ENCODE data around the gene PLEKHM3.

PLEKHM3 gene

DNA sequence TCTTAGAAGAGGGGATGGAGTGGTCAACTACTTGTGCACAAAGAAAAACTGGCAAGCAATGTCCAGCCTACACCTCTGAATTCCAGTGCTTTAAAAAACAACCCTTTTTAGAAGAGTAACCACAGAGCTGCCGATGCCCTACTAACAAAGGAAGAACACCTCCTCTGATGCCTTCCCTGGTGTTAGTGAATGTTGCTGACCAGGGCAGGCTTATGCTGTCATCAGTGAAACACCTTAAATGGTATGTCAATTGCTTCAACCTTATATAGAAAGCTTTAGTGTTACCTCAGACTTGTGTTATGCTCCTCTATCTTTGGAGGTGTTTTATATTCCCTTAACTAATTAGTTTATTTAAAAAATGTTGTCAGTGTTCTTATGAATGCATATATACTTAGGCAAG, 175.9 kb downstream of the PLEKHM3 start:
- DNase-seq, result no peak

DNA sequence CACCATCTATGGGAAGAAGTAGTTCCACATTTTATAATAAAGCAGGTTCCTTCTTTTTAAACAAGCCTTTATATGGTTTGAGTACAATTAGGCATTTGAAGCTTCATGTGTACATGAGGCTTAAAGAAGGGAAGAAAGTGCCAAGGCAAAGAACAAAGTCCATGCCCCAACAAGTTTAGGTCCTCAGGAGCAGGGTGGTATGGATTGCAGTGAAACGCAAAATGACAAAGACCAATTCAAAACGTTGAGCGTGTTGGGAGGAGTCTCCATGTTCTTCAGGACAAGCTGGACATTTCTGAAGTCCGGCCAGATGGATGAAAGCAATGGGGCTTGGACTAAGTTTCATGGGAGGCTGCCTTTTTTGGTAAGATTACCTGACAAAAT, 176.8 kb downstream of the PLEKHM3 start:
- DNase-seq, result no peak

DNA sequence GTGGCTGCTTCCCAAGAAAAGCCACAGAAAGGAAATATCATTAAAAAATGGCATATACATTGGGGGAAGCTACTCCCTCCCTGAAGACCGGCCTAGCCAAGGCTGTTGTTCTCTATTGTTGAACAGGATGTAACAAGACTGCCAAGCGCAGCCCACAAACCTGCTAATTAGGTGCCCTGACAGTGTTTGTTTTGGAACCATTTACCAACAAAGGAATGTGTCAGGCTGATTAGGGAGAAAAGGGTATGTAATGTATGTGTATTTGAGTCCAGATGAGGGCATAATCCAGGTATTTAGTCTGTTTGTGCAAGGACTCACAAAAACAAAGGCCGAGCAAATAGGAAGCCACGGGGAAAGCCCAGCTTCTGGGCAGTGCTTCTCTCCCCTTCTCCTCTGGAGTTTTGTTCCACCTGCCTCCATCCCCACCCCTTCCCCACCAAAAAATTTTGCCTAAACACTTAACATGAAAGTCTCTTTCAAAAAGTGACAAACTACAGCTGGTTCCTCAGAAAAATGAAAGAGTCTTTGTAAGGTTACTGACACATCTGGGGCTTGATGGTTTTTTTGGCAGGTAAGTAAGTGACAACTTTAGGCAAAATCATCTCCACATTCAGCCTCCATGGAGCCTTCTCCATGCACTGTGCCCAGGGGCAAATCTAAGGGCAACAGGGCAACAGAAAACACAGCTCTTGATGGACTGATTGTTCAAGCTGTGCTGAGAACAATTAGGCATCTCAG, 177.4 kb downstream of the PLEKHM3 start:
- peak; percentile 57 for DNase-seq

DNA sequence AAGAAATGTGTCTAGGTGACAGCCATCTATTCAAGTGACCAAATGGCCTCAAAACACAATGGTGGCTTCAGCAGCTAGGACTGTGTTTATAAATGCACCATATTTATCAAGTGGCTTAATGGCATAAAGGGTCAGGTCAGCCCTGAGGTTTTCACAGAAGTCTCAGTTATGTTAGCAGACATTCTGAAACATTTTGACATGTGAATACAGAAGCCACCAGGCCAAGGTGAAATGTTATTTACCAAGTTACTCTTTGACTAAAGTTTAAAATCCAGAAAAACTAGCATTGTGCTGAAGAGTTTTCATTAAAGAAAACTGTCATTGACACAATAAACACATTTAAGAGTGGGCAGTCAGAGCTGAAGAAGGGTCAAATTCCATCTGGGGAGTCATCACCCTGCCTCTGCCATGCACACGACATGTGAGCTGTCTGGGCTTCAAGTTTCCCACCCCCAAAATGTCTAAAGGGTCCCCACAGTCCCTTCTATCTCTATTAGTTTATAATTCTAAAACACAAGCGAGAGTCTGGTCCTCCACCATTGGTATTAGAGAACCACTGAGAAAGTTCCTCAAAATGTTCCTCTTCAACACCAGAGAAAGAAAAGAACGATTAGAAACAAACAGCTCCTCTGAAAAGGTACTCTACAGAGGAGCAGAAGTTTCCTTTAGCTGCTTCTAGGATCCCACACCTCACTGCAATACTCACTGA, 178.1 kb downstream of the PLEKHM3 start:
- DNase-seq, result no peak

DNA sequence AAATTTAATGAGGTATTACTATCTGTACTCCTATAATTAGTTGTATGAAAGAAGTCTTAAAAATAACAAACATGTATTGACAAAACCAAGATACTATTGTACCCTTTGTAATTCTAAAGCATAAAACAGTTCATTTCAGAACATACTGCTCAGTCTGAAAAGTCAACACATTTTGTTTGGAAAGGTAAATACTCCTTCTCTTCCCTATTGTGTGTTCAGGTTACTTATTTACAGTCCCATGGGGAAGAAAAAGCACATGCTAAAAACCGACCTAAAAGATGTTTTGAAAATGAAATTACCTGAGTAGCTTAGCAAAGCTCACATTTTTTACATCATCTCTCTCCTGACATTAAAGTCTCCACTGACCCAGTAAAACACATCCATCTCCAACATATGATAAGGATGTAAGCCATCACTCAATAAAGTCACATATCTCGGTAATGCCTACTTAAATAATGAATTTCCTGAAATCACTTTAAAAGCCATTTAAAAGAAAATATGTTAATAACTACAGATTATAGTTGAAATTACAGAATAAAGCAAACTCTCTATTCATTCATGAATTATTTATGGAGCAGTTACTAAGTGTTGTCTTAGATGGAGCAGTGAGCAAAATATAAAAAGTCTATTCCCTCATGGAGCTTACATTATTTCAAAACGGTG, 180.0 kb downstream of the PLEKHM3 start:
- DNase-seq, result no peak

DNA sequence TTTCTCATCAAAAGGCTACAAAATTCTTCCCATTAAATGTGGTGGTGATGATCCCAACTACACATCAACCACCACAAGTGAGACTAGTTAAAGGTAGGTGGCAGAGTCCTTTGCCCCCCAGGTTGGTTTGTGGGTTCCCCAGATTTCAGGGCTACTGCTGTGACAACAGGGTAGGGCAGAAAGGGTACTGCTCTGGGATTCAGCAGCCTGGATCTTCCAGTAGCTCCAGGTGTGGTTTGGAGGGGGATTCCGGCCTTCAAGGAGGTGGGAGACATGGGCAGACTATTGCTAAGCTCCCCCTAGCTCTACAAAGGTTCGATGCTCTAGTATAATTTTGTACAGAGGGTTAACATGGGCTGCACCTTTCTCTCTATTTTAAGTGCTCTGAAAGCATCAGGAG, 180.7 kb downstream of the PLEKHM3 start:
- no peak for DNase-seq

DNA sequence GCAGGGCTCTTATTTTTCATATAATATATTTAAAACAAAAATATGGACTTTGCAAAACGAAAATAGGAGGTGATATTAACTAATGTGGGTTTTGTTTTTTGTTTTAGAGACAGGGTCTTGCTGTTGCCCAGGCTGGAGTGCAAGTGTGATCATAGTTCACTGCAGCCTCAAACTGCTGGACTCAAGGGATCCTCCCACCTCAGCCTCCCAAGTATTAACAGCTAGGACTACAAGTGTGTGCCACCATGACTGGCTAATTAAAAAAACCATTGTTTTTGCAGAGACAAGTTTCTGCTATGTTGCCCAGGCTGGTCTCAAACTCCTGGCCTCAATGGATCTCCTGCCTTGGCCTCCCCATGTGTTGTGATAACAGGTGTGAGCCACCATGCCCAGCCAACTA, 185.2 kb downstream of the PLEKHM3 start:
- DNase-seq, result no peak

DNA sequence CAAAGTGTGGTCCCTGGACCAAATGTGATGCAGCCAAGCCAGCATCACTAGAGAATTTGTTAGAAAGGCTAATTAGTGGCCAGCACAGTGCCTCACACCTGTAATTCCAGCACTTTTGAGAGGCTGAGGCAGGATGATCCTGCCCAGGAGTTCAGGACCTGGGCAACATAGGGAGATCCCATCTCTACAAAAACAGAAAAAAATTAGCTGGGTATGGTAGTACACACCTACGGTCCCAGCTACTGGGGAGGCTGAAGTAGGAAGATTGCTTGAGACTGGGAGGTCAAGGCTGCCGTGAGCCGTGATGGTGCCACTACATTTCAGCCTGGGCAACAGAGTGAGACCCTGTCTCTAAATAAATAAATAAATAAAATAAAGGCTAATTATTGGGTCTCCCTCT, 185.8 kb downstream of the PLEKHM3 start:
- DNase-seq, result no peak

DNA sequence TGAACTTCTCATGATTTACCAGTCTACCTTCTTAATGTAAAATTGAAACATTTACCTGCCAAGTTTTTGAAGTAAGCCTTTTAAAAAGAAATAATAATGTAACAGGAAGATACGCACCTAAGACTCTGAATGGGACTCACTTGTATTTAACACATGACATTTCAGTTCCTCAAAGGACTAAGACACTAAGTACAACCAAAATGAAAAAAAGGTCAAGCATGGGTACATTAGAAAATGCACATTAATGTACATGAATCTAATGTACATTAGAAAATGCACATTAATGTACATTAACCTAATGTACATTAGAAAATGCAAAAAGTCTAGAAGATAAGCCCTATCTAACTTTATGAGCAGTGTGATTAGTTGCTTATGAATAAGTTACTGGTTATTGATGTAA, 186.3 kb downstream of the PLEKHM3 start:
- DNase-seq, result no peak

DNA sequence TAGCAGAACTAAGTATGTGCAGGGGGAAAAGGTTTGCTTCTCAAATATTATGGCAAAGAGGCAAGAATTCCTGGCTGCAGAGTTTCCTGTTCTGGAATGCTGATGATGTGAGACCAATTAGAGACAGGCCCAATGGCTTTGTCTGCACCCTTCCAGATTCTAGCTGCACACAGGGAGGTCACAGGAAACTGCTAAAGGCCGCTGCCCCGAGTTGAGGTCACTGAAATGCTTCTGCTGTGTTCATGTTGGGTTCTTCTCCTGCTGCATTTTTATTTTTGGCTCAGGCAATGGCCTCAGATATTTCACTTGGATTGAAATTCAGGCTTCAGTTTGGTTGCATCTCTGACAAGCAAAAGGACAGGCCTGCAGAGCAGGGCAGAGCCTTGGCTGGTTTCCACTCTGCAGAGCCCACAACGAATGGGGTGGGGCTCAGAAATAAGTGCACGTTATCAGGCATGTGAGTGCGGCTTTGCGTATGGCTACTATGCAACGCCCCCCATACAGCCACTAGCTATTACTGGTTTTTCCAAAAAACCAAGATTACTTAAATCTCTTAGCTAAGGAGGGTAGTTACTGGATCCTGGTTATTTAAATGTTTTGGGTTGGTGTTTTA, 188.7 kb downstream of the PLEKHM3 start:
- DNase-seq, result peak; percentile 65

DNA sequence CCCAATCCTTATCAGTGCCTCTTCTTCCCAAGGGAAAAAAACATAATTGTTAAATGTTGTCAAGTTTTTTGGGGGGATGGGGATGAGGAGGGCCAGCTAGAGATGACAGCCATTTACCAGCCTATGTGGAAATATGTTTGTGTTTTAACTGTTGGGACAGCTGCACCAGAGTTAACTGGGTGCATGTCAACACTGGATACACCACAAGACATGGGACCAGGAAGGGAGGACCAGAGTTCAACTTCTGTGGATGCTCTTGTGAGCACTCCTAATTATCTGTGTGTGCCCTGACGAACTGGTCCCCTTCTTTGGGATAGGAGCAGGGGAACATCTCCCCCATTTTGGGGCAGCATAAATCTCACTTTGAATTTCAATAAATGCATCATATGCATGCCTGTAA, 189.5 kb downstream of the PLEKHM3 start:
- DNase-seq, result no peak

DNA sequence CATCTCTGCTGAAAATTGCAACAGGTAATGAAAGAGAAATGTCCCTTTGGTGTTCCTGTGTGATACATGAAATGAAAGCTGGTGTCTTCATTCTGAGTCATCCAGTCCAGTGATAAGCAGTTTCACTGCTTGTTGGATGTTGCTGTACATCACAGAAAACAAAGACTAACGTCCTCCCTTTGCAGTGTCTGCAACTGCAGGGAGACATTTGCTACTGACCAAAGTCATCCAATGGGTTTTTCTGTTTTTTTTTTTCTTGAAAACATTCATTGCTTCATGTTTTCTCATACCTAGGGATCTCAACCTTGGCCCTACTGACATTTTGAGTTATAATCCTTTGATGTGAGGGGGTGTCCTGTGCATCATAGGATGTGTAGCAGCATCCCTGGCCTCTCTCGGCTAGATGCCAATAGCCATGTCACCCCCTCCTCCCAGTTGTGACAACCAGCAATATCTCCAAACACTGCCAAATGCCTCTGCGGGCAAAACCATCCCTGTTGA, 192.0 kb downstream of the PLEKHM3 start:
- no peak for DNase-seq

DNA sequence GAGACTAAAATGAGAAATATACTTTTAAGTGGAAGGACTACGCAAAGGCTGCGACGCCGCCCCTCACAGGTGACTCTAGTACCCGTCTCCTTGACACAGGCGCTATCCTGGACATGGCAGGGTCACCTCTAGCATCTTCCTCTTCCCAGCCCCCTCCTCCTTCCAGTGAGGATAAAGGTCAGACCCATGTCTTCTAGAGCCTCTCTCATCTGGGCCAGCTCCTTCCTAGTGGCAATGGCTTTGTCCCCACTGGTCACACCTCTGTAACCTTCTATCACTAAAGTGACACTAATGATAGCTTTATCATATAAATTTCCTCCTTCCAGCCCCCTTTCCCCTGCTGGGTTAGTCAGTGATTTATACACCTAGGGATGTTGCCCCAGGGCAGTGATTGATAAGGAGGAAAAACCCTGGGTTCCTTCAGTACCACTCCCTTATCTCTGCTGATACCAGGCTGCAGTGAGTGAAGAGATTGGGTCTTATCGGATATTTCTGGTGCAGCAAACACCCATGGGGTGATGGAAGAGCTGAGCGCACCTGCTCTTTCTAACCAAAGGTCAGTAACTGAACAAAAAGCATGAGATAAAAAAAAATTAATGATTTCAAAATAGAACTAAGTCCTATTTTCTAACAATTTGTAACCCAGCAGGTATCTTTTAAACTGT, 193.6 kb downstream of the PLEKHM3 start:
- DNase-seq, result no peak

DNA sequence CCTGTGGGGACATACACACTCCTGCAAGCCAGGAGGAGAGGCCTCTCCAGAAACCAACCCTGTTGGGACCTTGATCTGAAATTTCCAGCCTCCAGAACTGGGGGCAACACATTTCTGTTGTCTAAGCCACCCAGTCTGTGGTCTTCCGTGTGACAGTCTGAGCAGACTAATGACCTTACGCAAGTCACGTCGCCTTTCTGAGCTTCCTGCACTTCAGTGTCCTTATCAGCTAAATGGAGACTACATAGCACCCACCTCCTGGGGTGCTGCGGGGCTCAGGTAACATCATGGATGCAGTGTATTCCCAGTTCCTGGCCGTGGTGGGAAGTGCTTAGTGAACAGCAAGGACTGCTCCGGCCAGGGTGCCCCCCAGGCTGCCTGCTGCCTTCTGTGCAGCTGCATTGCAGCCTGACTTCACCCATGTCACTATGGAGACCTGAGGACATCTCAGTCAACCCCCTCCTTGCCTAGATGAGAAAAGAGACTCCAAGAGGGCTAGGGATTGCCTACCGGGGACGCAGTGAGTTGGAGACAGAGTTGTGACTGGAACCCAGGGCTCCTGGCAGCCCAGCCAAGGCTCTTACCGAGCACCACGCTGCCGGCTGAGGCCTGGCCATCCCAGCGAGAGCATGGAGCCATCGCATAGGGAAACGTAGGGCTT, 194.4 kb downstream of the PLEKHM3 start:
- DNase-seq, result no peak

DNA sequence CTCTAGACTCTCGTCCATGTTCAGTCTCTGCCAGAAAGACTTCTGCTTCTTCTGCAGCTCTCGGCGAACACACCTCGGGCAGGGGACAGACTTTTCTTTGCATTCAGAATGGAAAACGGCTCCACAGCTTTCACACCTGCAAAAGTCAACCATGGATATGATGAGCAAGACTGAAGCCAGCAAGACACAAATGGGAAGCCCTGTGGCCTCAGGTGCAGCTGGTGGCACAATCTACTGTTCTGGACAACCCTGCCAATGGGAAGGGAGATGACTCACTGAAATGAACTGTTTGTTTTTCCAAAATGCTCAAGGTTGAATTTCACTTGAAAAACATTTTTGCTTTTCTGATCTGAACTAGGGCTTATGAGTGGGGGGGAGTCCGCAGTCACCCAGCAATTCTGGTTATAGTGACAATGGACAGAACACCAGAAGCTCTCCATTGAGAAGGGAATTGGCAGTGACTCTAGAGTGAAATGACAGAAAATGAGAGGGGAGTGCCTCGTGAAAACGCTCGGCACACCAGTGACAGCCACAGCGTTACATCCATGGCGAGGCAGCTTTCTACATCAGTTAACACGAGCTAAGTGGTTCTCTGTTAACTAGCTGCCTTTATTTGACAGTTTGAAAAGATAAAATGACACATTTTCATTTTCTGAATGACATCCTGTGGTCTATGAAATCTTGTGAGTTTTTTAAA, 196.8 kb downstream of the PLEKHM3 start:
- no peak for DNase-seq

DNA sequence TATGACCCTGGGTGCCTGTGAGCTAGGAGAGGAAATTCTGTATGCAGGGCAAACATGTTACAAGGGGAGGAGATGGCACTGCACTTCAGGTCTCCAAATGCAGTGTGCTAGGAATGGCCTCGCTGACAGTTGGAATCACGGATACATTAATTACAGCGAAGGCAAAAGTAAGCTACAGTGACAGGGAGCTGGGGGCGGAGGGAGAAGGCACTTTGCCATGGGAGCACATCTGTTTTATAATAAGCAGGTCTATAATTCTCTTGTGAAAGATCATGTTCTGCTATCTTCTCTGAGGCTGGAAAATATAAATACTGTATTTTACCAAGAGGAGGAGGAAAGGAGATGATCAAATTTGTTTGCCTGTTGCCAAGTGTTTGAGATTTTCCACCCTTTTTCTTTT, 199.3 kb downstream of the PLEKHM3 start:
- DNase-seq, result peak; percentile 31

DNA sequence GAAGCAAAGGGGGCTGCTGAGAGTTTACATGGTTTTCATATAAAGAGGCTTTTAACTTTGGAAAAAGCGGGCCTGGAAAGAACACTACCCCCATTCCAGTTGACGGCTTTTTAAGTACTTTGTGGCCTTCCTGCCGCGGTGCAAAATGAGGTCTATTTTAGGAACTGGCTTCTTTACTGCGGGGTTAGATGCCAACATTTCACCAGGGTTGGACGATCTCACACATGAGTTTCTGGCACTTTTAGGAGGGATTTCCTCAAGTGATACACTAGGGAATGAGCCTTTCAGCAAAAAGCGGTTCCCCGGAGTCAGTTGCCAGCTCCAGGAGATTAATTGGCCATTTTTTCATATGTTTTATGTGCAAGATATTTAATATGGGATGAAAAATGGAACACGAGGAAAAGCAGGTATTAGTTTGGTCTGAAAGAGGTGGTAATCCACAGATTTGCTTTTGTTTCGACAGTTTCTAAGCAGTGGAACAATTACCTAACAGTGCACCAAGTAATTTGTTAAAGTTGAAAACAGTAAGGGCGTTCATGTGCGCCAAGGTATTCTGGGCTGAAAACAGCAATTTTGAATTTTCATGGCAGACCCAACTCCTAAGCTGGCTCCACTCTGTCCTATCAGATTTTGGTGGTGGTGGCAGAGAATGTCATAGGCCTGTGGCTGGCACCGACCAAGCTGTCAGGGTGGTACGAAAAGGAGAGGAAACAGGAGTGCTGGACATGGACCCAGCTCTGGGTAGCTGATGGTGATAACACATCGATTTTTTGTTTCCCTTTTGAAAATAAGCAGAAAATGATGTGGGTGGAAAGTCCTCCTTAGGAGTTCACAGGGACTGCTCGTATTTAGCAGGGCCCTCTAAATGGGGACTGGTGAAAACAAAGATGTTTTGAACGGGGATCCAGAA, 200.0 kb downstream of the PLEKHM3 start:
- no peak for DNase-seq

DNA sequence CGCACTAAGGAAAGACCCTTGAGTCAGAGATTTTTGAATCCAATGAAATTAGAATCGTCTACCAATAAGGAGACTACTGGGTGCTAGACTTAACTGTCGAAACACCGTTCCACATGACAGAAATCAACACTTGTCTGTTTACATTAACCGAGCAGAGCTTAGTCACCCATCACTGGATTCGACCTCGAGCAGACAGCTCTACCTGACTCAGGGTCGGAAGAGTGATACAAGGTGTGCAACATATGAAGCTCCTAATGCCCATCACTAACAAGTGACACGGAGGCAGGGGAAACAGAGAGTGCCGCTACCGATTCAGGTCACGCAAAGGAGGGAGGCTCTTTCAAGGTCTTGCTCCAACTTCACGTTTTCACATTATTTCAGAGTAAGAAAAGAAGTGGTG, 201.5 kb downstream of the PLEKHM3 start:
- DNase-seq, result no peak

DNA sequence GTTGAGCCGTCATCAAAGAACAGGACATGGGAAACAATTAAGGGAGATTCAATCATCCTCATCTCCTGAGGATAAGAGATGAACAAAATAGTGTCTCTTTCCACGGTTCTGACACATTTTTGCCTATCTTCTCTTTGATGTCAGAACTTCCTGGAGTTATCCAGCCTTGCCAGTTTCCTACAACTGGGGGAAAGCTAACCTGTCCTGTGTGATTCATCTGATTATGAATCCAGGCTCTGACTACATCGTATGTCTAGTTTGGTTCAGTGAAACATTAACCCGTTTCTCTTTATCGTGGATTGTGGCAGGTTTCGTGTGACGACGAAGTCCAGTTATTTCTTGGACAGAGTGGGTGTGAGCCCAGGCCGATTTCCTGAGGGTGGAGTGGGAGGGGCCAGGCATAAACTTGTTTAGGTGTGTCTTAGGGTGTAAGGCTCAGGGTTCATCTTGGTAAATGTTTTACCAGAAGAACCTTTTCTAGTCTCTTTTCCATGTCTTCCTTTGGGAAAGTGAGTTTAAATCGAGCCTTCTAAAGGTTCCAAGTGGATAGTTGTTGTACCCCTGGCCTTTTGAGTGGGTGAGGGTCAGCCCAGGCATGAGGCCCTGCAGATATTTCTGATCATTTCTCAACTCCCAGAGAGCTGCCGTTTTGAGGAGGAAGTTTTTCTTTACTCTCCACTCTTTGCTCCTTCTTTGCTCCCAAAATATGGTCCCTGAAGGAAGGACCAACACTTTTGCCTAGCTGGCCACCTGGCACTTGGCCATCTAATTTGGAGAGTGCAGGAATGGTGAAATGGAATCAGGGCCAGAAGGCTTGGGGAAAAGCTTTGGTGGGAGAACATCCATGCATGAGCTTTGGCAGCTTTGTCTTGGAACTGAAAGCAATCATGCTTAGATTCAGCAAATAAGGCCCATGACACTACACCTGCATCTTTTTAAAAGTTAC, 205.2 kb downstream of the PLEKHM3 start:
- no peak for DNase-seq
